HT1080 (cell line): ENCODE data around the gene HOMER3. TPM values are rescaled to one million over a fixed set of nuclear protein-coding genes. Genes with fewer than 3 reads are reported as not detected.
A peak's percentile ranks its signal among the peaks of the same experiment; 100 is the strongest.
"Not testable (repeated sequence)": the region's sequence is repeated elsewhere in the genome, so short reads cannot be mapped to it uniquely, and the experiment has no call there.

Experiments
- DNase-seq: peaks from one replicate; pipeline ENCODE4 v3.0.0-alpha.2; 2015; ENCODE audit warnings: low read depth
- total RNA-seq: library from RNA; depleted of rRNA; stranded (reverse); fragments of >200 nt; shearing (Covaris generic); gene quantifications from 2 replicates; pipeline ENCODE4 v1.2.3, GENCODE V29; 2014

Gene HOMER3
- total RNA-seq, 1 experiment from 2014 or later: 70.4 TPM

- no peak for DNase-seq
Observed at GRCh38 chr19:18954094-18954493, 13.1 kb upstream of the HOMER3 start.

GRCh38 chr19:18952364-18953003 lies 11.5 kb upstream of the HOMER3 start:
- DNase-seq: not testable (repeated sequence)

GRCh38 chr19:18951721-18952281 lies 10.8 kb upstream of the HOMER3 start:
- DNase-seq: peak; percentile 32

GRCh38 chr19:18949858-18950257 lies 8.8 kb upstream of the HOMER3 start:
- no peak for DNase-seq

GRCh38 chr19:18948976-18949356 lies 7.9 kb upstream of the HOMER3 start:
- no peak for DNase-seq

GRCh38 chr19:18948075-18948975 lies 7.3 kb upstream of the HOMER3 start:
- no peak for DNase-seq

- DNase-seq: no peak
Observed at GRCh38 chr19:18946918-18947317, 5.9 kb upstream of the HOMER3 start.

- no peak for DNase-seq
Observed at GRCh38 chr19:18946335-18946734, 5.3 kb upstream of the HOMER3 start.

- no peak for DNase-seq
Observed at GRCh38 chr19:18945297-18945696, 4.3 kb upstream of the HOMER3 start.

- DNase-seq: no peak
Observed at GRCh38 chr19:18943465-18943864, 2.4 kb upstream of the HOMER3 start.

- no peak for DNase-seq
Observed at GRCh38 chr19:18942692-18943091, 1.7 kb upstream of the HOMER3 start.

GRCh38 chr19:18941628-18942354 lies 774 bp upstream of the HOMER3 start:
- no peak for DNase-seq

- peak; percentile 46 for DNase-seq
Observed at GRCh38 chr19:18939922-18940768, 872 bp downstream of the HOMER3 start.

GRCh38 chr19:18939163-18939562 lies 1.9 kb downstream of the HOMER3 start:
- no peak for DNase-seq

GRCh38 chr19:18933297-18933696 lies 7.7 kb downstream of the HOMER3 start:
- no peak for DNase-seq

GRCh38 chr19:18932216-18932841 lies 8.7 kb downstream of the HOMER3 start:
- DNase-seq: no peak

- DNase-seq: no peak
Observed at GRCh38 chr19:18931316-18932162, 9.5 kb downstream of the HOMER3 start.

- DNase-seq: no peak
Observed at GRCh38 chr19:18929311-18929710, 11.7 kb downstream of the HOMER3 start.
